K562 (cell line): Measurements from ENCODE around the gene IRF6. TPM values are rescaled to one million over a fixed set of nuclear protein-coding genes. Genes with fewer than 3 reads are reported as not detected.

Experiments used
- ARHGAP35 ChIP-seq: fragments of 450-650 bp; IDR thresholded peaks from 2 replicates; pipeline ENCODE4 v1.6.1; 2018; ENCODE audit not compliant: partially characterized antibody
- GATAD2B ChIP-seq: fragments of 450-650 bp; IDR thresholded peaks from 2 replicates; pipeline ENCODE4 v1.6.1; 2017; ENCODE audit warnings: mild to moderate bottlenecking, borderline replicate concordance
- KLF6 ChIP-seq: fragments of 250-450 bp; sonication (Bioruptor Pico); IDR thresholded peaks from 2 replicates; pipeline ENCODE4 v1.4.0; 2020; ENCODE audit warnings: mild to moderate bottlenecking, moderate library complexity, borderline replicate concordance
- MTF1 ChIP-seq: fragments of 250-450 bp; sonication (Bioruptor Pico); IDR thresholded peaks from 2 replicates; pipeline ENCODE4 v1.9.0; 2021; ENCODE audit warnings: moderate library complexity, mild to moderate bottlenecking, inconsistent platforms, borderline replicate concordance
- NR1H2 ChIP-seq: sonication (generic); formaldehyde crosslinking; IDR thresholded peaks from 2 replicates; pipeline ENCODE4 v1.4.0; 2020; ENCODE audit warnings: mild to moderate bottlenecking, missing genetic modification reagents
- TEAD1 ChIP-seq, 2 experiments: fragments of 450-650 bp in 1 of 2; sonication (generic) in 1 of 2; formaldehyde crosslinking; IDR thresholded peaks; 2 replicates each; pipeline versions ENCODE4 v1.4.0 to v1.8.0; 2020 to 2022; ENCODE audit warnings: mild to moderate bottlenecking in 2 of 2, missing genetic modification reagents in 1 of 2
- ZKSCAN8 ChIP-seq: fragments of 200-800 bp; sonication (Bioruptor generic); IDR thresholded peaks from 2 replicates; pipeline ENCODE4 v1.6.1; 2016; ENCODE audit warnings: missing genetic modification characterization, missing compliant biosample characterization
- ZNF436 ChIP-seq: fragments of 250-450, 450-650 bp; sonication (Bioruptor Pico); formaldehyde crosslinking; IDR thresholded peaks from 2 replicates; pipeline ENCODE4 v1.7.0; 2020; ENCODE audit warnings: mild to moderate bottlenecking
- ZNF551 ChIP-seq: fragments of 250-450 bp; sonication (Bioruptor Pico); IDR thresholded peaks from 2 replicates; pipeline ENCODE4 v1.5.0; 2021; ENCODE audit warnings: mild to moderate bottlenecking, moderate library complexity
- ZNF584 ChIP-seq: fragments of 200-800 bp; sonication (Bioruptor generic); IDR thresholded peaks from 2 replicates; pipeline ENCODE4 v1.6.1; 2016; ENCODE audit warnings: low read depth, mild to moderate bottlenecking, missing genetic modification characterization, missing compliant biosample characterization
- polyA plus RNA-seq, 8 experiments: library from polyadenylated mRNA; depleted of rRNA in 4 of 8; stranded (reverse) in 5 of 8; unstranded in 3 of 8; fragments of >200 nt; fragmentation: Nextera tagmentation in 2 of 8; fragmentation: Illumina TruSeq in 1 of 8; extraction: Ambion mirVana in 2 of 8; extraction: Trizol in 1 of 8; gene quantifications; 2 replicates each; pipeline versions ENCODE4 v1.2.1 to v1.2.3, GENCODE V29; 2011 to 2014; ENCODE audit warnings: inconsistent platforms in 1 of 8, missing spikeins in 1 of 8
- total RNA-seq, 7 experiments: library from RNA; depleted of rRNA in 6 of 7; stranded (reverse); fragments of >200 nt in 6 of 7; fragmentation: Illumina TruSeq in 2 of 7; extraction: Trizol in 2 of 7; gene quantifications; 2 replicates each; pipeline versions ENCODE4 v1.2.1 to v1.2.3, GENCODE V29; 2011 to 2021; ENCODE audit warnings: low replicate concordance in 1 of 7
- TF ChIP-seq, protein P1 (sequence below): IDR thresholded peaks from 2 replicates; pipeline ENCODE4 v1.6.1; 2012; ENCODE audit warnings: low read depth, low read length, improper control_type of control experiment, borderline replicate concordance
- TF ChIP-seq, protein P2 (sequence below): fragments of 250-450 bp; sonication (Bioruptor Pico); IDR thresholded peaks from 2 replicates; pipeline ENCODE4 v1.4.0; 2020
- TF ChIP-seq, protein P3 (sequence below): fragments of 200-800 bp; sonication (Bioruptor generic); IDR thresholded peaks from 2 replicates; pipeline ENCODE4 v1.6.1; 2017; ENCODE audit warnings: missing genetic modification characterization, missing compliant biosample characterization
- TF ChIP-seq, protein P4 (sequence below): fragments of 450-650 bp; conservative IDR thresholded peaks from 2 replicates; pipeline ENCODE4 v1.6.1; 2016; ENCODE audit warnings: missing genetic modification characterization, low read depth, mild to moderate bottlenecking, missing compliant biosample characterization, moderate library complexity

IRF6 gene
- total and polyA plus RNA-seq, 9 of the 15 experiments (the other 6 are each of a cell fraction or from before 2014, with no cell fraction given) = 0.03 to 0.65 (median 0.17) TPM

DNA sequence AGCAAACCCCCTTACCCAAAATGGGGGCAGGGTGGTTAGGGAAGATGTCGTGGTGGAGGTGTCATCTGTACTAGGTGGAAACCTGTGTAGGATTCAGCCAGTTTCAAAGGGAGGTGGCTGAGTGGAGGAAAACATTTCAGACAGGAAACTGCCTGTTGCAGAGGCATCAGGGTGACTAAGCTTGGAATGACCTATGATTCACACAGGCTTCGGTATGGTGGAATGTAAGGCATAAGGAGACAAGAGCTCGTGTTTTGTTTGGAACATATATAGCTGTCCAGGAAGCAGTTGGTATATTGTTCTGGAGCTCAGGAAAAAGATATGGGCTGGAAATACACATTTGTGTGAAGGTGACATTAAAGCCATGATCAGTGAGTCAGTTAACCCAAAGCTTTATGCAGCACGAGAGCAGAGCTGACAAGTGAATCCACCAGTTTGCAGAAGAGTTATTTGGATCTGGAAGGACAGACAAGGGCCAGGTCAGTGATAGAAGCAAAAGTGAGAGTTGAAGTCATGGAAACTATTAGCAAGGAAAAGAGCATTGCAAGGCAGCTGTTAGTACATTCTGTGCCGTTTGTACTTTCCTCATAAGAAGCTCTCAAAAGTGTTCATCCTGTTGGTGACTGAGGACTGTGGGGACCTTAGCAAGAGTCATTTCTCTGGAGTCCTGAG, 34.1 kb upstream of the IRF6 start (continued):
- TF ChIP-seq, protein P1, sequence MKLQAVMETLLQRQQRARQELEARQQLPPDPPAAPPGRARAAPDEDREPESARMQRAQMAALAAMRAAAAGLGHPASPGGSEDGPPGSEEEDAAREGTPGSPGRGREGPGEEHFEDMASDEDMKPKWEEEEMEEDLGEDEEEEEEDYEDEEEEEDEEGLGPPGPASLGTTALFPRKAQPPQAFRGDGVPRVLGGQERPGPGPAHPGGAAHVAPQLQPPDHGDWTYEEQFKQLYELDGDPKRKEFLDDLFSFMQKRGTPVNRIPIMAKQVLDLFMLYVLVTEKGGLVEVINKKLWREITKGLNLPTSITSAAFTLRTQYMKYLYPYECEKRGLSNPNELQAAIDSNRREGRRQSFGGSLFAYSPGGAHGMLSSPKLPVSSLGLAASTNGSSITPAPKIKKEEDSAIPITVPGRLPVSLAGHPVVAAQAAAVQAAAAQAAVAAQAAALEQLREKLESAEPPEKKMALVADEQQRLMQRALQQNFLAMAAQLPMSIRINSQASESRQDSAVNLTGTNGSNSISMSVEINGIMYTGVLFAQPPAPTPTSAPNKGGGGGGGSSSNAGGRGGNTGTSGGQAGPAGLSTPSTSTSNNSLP = no peak
- TF ChIP-seq ZKSCAN8 (CRISPR knock-in tag) (no peak), ARHGAP35 (no peak), ZNF551 (CRISPR knock-in tag) (no peak), NR1H2 (CRISPR knock-in tag) (no peak), MTF1 (CRISPR knock-in tag) (no peak), ZNF436 (no peak), KLF6 (no peak), ZNF584 (CRISPR knock-in tag) (0 out of 2 replicates have a peak, but pooled peaks have one; percentile 62), TEAD1 (CRISPR knock-in tag; IDR thresholded peaks at IDR 0.05) (no peak), GATAD2B (no peak)
- TF ChIP-seq, protein P2, sequence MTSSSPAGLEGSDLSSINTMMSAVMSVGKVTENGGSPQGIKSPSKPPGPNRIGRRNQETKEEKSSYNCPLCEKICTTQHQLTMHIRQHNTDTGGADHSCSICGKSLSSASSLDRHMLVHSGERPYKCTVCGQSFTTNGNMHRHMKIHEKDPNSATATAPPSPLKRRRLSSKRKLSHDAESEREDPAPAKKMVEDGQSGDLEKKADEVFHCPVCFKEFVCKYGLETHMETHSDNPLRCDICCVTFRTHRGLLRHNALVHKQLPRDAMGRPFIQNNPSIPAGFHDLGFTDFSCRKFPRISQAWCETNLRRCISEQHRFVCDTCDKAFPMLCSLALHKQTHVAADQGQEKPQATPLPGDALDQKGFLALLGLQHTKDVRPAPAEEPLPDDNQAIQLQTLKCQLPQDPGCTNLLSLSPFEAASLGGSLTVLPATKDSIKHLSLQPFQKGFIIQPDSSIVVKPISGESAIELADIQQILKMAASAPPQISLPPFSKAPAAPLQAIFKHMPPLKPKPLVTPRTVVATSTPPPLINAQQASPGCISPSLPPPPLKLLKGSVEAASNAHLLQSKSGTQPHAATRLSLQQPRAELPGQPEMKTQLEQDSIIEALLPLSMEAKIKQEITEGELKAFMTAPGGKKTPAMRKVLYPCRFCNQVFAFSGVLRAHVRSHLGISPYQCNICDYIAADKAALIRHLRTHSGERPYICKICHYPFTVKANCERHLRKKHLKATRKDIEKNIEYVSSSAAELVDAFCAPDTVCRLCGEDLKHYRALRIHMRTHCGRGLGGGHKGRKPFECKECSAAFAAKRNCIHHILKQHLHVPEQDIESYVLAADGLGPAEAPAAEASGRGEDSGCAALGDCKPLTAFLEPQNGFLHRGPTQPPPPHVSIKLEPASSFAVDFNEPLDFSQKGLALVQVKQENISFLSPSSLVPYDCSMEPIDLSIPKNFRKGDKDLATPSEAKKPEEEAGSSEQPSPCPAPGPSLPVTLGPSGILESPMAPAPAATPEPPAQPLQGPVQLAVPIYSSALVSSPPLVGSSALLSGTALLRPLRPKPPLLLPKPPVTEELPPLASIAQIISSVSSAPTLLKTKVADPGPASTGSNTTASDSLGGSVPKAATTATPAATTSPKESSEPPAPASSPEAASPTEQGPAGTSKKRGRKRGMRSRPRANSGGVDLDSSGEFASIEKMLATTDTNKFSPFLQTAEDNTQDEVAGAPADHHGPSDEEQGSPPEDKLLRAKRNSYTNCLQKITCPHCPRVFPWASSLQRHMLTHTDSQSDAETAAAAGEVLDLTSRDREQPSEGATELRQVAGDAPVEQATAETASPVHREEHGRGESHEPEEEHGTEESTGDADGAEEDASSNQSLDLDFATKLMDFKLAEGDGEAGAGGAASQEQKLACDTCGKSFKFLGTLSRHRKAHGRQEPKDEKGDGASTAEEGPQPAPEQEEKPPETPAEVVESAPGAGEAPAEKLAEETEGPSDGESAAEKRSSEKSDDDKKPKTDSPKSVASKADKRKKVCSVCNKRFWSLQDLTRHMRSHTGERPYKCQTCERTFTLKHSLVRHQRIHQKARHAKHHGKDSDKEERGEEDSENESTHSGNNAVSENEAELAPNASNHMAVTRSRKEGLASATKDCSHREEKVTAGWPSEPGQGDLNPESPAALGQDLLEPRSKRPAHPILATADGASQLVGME (CRISPR knock-in tag) = no peak
- TF ChIP-seq, protein P3, sequence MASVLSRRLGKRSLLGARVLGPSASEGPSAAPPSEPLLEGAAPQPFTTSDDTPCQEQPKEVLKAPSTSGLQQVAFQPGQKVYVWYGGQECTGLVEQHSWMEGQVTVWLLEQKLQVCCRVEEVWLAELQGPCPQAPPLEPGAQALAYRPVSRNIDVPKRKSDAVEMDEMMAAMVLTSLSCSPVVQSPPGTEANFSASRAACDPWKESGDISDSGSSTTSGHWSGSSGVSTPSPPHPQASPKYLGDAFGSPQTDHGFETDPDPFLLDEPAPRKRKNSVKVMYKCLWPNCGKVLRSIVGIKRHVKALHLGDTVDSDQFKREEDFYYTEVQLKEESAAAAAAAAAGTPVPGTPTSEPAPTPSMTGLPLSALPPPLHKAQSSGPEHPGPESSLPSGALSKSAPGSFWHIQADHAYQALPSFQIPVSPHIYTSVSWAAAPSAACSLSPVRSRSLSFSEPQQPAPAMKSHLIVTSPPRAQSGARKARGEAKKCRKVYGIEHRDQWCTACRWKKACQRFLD (CRISPR knock-in tag) = no peak
- TF ChIP-seq, protein P4, sequence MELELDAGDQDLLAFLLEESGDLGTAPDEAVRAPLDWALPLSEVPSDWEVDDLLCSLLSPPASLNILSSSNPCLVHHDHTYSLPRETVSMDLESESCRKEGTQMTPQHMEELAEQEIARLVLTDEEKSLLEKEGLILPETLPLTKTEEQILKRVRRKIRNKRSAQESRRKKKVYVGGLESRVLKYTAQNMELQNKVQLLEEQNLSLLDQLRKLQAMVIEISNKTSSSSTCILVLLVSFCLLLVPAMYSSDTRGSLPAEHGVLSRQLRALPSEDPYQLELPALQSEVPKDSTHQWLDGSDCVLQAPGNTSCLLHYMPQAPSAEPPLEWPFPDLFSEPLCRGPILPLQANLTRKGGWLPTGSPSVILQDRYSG = no peak
- TF ChIP-seq, all 486 proteins: peak for 8
